Measurements from ENCODE around the gene NR2F1.

Gene NR2F1

GRCh38 chr5:93626801-93627200 is 43.8 kb downstream of the NR2F1 start:
- no peaks in the 10 kb centered on the region for H3K27me3 ChIP-seq (ENCODE audit: control insufficient read depth, insufficient read depth, low read length)
- no peaks in the 10 kb centered on the region for H3K4me1 ChIP-seq (ENCODE audit: control insufficient read depth, insufficient read depth, low read length)
- no peak overlapping the region for H3K9ac ChIP-seq (ENCODE audit: low read length)
- H3K4me3 ChIP-seq (ENCODE audit: low read length) = no peak overlapping the region
- H3K27ac ChIP-seq (ENCODE audit: low read depth, low read length) = no peak overlapping the region
- H3K36me3 ChIP-seq (ENCODE audit: control insufficient read depth, insufficient read depth, low read length) = no peaks in the 10 kb centered on the region

- H3K4me3 ChIP-seq (ENCODE audit: low read length) = no peak overlapping the region
- H3K4me1 ChIP-seq (ENCODE audit: control insufficient read depth, insufficient read depth, low read length) = no peaks in the 10 kb centered on the region
- H3K27ac ChIP-seq (ENCODE audit: low read depth, low read length) = no peak overlapping the region
- no peak overlapping the region for H3K9ac ChIP-seq (ENCODE audit: low read length)
- H3K36me3 ChIP-seq (ENCODE audit: control insufficient read depth, insufficient read depth, low read length) = no peaks in the 10 kb centered on the region
- H3K27me3 ChIP-seq (ENCODE audit: control insufficient read depth, insufficient read depth, low read length) = no peaks in the 10 kb centered on the region
Measured at GRCh38 chr5:93632327-93632726, 49.3 kb downstream of the NR2F1 start.

DNA sequence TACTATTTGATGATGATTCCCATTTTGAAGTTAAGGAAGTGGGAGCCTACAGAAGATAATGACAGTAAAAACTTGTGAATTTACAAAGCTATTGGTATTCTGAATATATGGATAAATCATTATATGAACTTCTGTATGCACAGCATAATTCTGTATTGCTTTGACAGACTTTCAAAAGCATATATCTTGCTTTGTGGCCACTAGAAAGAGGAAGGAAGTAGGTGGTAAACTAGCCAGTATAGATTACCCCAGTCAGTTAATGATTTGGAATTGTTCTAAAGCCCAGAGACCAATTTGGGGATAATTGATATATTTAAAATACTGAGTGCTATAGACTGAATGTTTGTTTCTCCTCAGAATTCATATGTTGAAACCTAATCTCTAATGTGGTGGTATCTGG is 53.0 kb downstream of the NR2F1 start:
- Histone ChIP-seq H3K4me1 (ENCODE audit: control insufficient read depth, insufficient read depth, low read length) (no peaks in the 10 kb centered on the region), H3K27me3 (ENCODE audit: control insufficient read depth, insufficient read depth, low read length) (no peaks in the 10 kb centered on the region), H3K27ac (ENCODE audit: low read depth, low read length) (no peak overlapping the region), H3K36me3 (ENCODE audit: control insufficient read depth, insufficient read depth, low read length) (no peaks in the 10 kb centered on the region), H3K9ac (ENCODE audit: low read length) (no peak overlapping the region), H3K4me3 (ENCODE audit: low read length) (no peak overlapping the region)

- no peaks in the 10 kb centered on the region for H3K4me1 ChIP-seq (ENCODE audit: control insufficient read depth, insufficient read depth, low read length)
Measured at GRCh38 chr5:93636837-93637236, 53.8 kb downstream of the NR2F1 start.

DNA sequence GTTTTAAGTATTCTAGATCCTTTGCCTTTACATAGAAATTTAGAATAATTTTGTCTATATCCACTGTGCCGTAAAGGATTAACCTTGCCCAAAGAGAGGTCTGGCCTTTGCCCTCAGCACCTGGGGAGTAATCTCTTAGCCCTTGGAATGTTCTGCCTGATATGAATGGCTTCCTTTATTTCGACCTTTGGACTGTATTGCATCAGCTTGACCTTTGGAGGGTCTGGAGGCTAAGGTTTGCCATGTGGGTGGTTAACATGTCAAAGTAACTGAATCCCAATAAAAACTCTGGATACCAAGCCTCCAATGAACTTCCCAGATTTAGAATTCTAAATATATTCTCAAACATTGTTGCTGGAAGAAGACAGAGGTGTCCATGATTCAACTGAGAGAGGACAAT is 54.7 kb downstream of the NR2F1 start:
- Histone ChIP-seq H3K4me1 (ENCODE audit: control insufficient read depth, insufficient read depth, low read length) (no peaks in the 10 kb centered on the region), H3K36me3 (ENCODE audit: control insufficient read depth, insufficient read depth, low read length) (no peaks in the 10 kb centered on the region), H3K9ac (ENCODE audit: low read length) (no peak overlapping the region), H3K4me3 (ENCODE audit: low read length) (no peak overlapping the region), H3K27me3 (ENCODE audit: control insufficient read depth, insufficient read depth, low read length) (no peaks in the 10 kb centered on the region), H3K27ac (ENCODE audit: low read depth, low read length) (no peak overlapping the region)

More at GRCh38 chr5:93636837-93637236, 53.8 kb downstream of the NR2F1 start:
- H3K36me3 ChIP-seq (ENCODE audit: control insufficient read depth, insufficient read depth, low read length) = no peaks in the 10 kb centered on the region
- no peak overlapping the region for H3K4me3 ChIP-seq (ENCODE audit: low read length)
- no peaks in the 10 kb centered on the region for H3K27me3 ChIP-seq (ENCODE audit: control insufficient read depth, insufficient read depth, low read length)
- no peak overlapping the region for H3K9ac ChIP-seq (ENCODE audit: low read length)
- H3K27ac ChIP-seq (ENCODE audit: low read depth, low read length) = no peak overlapping the region

DNA sequence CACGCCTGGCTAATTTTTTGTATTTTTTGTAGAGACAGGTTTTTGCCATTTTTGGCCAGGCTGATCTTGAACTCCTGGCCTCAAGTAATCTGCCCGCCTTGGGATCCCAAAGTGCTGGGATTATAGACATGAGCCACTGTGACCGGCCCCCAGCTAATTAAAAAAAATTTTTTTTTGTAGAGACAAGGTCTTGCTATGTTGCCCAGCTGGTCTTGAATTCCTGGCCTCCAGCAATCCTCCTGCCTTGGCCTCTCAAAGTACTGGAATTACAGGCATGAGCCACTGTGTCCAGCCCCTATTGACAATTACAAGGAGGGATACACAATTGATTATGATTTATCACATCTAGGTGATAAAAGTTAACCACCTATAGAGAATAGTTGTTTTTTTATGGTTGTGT is 59.5 kb downstream of the NR2F1 start:
- no peak overlapping the region for H3K9ac ChIP-seq (ENCODE audit: low read length)

More for the DNA sequence above, 59.5 kb downstream of the NR2F1 start:
- H3K36me3 ChIP-seq (ENCODE audit: control insufficient read depth, insufficient read depth, low read length) = no peaks in the 10 kb centered on the region
- no peaks in the 10 kb centered on the region for H3K27me3 ChIP-seq (ENCODE audit: control insufficient read depth, insufficient read depth, low read length)
- no peak overlapping the region for H3K4me3 ChIP-seq (ENCODE audit: low read length)
- no peaks in the 10 kb centered on the region for H3K4me1 ChIP-seq (ENCODE audit: control insufficient read depth, insufficient read depth, low read length)
- no peak overlapping the region for H3K27ac ChIP-seq (ENCODE audit: low read depth, low read length)
